ENCODE results near the gene FERMT1.

The FERMT1 gene

GRCh38 chr20:6101346-6101745 is 21.5 kb downstream of the FERMT1 start:
- no peak for DNase-seq
- TF ChIP-seq POLR2A (IDR thresholded peaks at IDR 0.05; ENCODE audit: low read length) (no peak), GATA1 (IDR thresholded peaks at IDR 0.05; ENCODE audit: low read depth, low read length) (no peak)

- TF ChIP-seq POLR2A (IDR thresholded peaks at IDR 0.05; ENCODE audit: low read length) (no peak), GATA1 (IDR thresholded peaks at IDR 0.05; ENCODE audit: low read depth, low read length) (no peak)
- no peak for DNase-seq
Measured at GRCh38 chr20:6100246-6100645, 22.6 kb downstream of the FERMT1 start.

- TF ChIP-seq GATA1 (IDR thresholded peaks at IDR 0.05; ENCODE audit: low read depth, low read length): no peak
- no peak for TF ChIP-seq POLR2A (IDR thresholded peaks at IDR 0.05; ENCODE audit: low read length)
- DNase-seq: no peak
Measured at GRCh38 chr20:6099819-6100218, 23.0 kb downstream of the FERMT1 start.

- no peak for DNase-seq
- TF ChIP-seq GATA1 (IDR thresholded peaks at IDR 0.05; ENCODE audit: low read depth, low read length) (no peak), POLR2A (IDR thresholded peaks at IDR 0.05; ENCODE audit: low read length) (no peak)
Measured at GRCh38 chr20:6095409-6095808, 27.4 kb downstream of the FERMT1 start.

- TF ChIP-seq GATA1 (IDR thresholded peaks at IDR 0.05; ENCODE audit: low read depth, low read length) (no peak), POLR2A (IDR thresholded peaks at IDR 0.05; ENCODE audit: low read length) (no peak)
- DNase-seq: no peak
Measured at GRCh38 chr20:6094565-6094964, 28.3 kb downstream of the FERMT1 start.

- TF ChIP-seq POLR2A (IDR thresholded peaks at IDR 0.05; ENCODE audit: low read length) (no peak), GATA1 (IDR thresholded peaks at IDR 0.05; ENCODE audit: low read depth, low read length) (no peak)
- DNase-seq: no peak
Measured at GRCh38 chr20:6094063-6094462, 28.8 kb downstream of the FERMT1 start.

GRCh38 chr20:6091661-6092060 is 31.2 kb downstream of the FERMT1 start:
- TF ChIP-seq GATA1 (IDR thresholded peaks at IDR 0.05; ENCODE audit: low read depth, low read length) (no peak), POLR2A (IDR thresholded peaks at IDR 0.05; ENCODE audit: low read length) (no peak)

GRCh38 chr20:6086868-6087267 is 36.0 kb downstream of the FERMT1 start:
- DNase-seq: no peak
- TF ChIP-seq GATA1 (IDR thresholded peaks at IDR 0.05; ENCODE audit: low read depth, low read length) (no peak), POLR2A (IDR thresholded peaks at IDR 0.05; ENCODE audit: low read length) (no peak)

More at GRCh38 chr20:6091661-6092060, 31.2 kb downstream of the FERMT1 start:
- no peak for DNase-seq

GRCh38 chr20:6083926-6084325 is 38.9 kb downstream of the FERMT1 start:
- DNase-seq: no peak
- TF ChIP-seq GATA1 (IDR thresholded peaks at IDR 0.05; ENCODE audit: low read depth, low read length) (no peak), POLR2A (IDR thresholded peaks at IDR 0.05; ENCODE audit: low read length) (no peak)

- no peak for DNase-seq
- no peak for TF ChIP-seq GATA1 (IDR thresholded peaks at IDR 0.05; ENCODE audit: low read depth, low read length)
- no peak for TF ChIP-seq POLR2A (IDR thresholded peaks at IDR 0.05; ENCODE audit: low read length)
Measured at GRCh38 chr20:6081236-6081635, 41.6 kb downstream of the FERMT1 start.

GRCh38 chr20:6079016-6079415 is 43.8 kb downstream of the FERMT1 start:
- TF ChIP-seq POLR2A (IDR thresholded peaks at IDR 0.05; ENCODE audit: low read length) (no peak), GATA1 (IDR thresholded peaks at IDR 0.05; ENCODE audit: low read depth, low read length) (no peak)
- no peak for DNase-seq

- peak; percentile 33 to 36 for DNase-seq
- TF ChIP-seq POLR2A (IDR thresholded peaks at IDR 0.05; ENCODE audit: low read length) (no peak), GATA1 (IDR thresholded peaks at IDR 0.05; ENCODE audit: low read depth, low read length) (no peak)
Measured at GRCh38 chr20:6075428-6076219, 47.2 kb downstream of the FERMT1 start.

GRCh38 chr20:6074784-6075183 is 48.0 kb downstream of the FERMT1 start:
- TF ChIP-seq GATA1 (IDR thresholded peaks at IDR 0.05; ENCODE audit: low read depth, low read length): no peak
- no peak for DNase-seq

- peak; percentile 26 for DNase-seq
Measured at GRCh38 chr20:6074145-6074561, 48.7 kb downstream of the FERMT1 start.

More at GRCh38 chr20:6074145-6074561, 48.7 kb downstream of the FERMT1 start:
- TF ChIP-seq POLR2A (IDR thresholded peaks at IDR 0.05; ENCODE audit: low read length): no peak
- TF ChIP-seq GATA1 (IDR thresholded peaks at IDR 0.05; ENCODE audit: low read depth, low read length): no peak

Measured in erythroblast (primary cell).